Prostate gland (tissue), 2 donors: ENCODE results near the gene GPATCH8. TPM values are rescaled to one million over a fixed set of nuclear protein-coding genes. Genes with fewer than 3 reads are reported as not detected.
"Not testable (repeated sequence)": the region's sequence is repeated elsewhere in the genome, so short reads cannot be mapped to it uniquely, and the experiment has no call there.

Experiments used
- DNase-seq: peaks from one replicate; pipeline ENCODE4 v3.0.0-alpha.2; 2019; ENCODE audit warnings: low spot score
- H3K27ac ChIP-seq, 2 donors: fragments of 200-600 bp; sonication (generic); 2 replicates each; pipeline ENCODE4 v1.5.1; 2017 to 2019
- H3K27me3 ChIP-seq: fragments of 200-600 bp; sonication (generic); replicated peaks from 2 replicates; pipeline ENCODE4 v1.5.1; 2019; ENCODE audit not compliant: insufficient read depth
- H3K36me3 ChIP-seq, 2 donors: fragments of 200-600 bp; sonication (generic); 1 replicate in 1 of 2; 2 replicates in 1 of 2; pipeline versions ENCODE4 v1.5.1 to v1.8.1; 2017 to 2019
- H3K4me1 ChIP-seq: fragments of 200-600 bp; sonication (generic); replicated peaks from 2 replicates; pipeline ENCODE4 v1.5.1; 2019
- H3K4me3 ChIP-seq, 2 donors: fragments of 200-600 bp; sonication (generic); 2 replicates each; pipeline ENCODE4 v1.5.1; 2017 to 2019
- H3K9me3 ChIP-seq: fragments of 200-600 bp; sonication (generic); 2 replicates; pipeline ENCODE4 v1.5.1; 2017
- CTCF ChIP-seq, 4 experiments: fragments of 200-600 bp in 2 of 4; fragments of 450-650 bp in 2 of 4; sonication (generic) in 2 of 4; IDR thresholded peaks; 1 replicate in 3 of 4; 2 replicates in 1 of 4; pipeline ENCODE4 v1.5.1; 2016 to 2019; ENCODE audit warnings: antibody characterized with exemption in 4 of 4, mild to moderate bottlenecking in 2 of 4, moderate library complexity in 2 of 4
- POLR2A ChIP-seq: fragments of 450-650 bp; IDR thresholded peaks from one replicate; pipeline ENCODE4 v1.6.1; 2016; ENCODE audit warnings: antibody characterized with exemption, mild to moderate bottlenecking
- POLR2AphosphoS5 ChIP-seq: sonication (generic); formaldehyde crosslinking; IDR thresholded peaks from one replicate; pipeline ENCODE4 v1.6.1; 2017; ENCODE audit warnings: antibody characterized with exemption
- whole genome bisulfite sequencing: methylation state at CpG from one replicate; pipeline ENCODE4 v1.1.5; 2018; 5-methylcytosine and 5-hydroxymethylcytosine counted together
- intact Hi-C: fragments of 100-400 bp; cut with DNase I; formaldehyde crosslinking; loops from one replicate; pipeline ENCODE4 v1.14.2; 2022
- total RNA-seq, 2 donors: library from RNA; depleted of rRNA; stranded (reverse); fragments of >200 nt; gene quantifications; one replicate each; pipeline ENCODE4 v1.1.0, GENCODE V29; 2016

Gene GPATCH8
- total RNA-seq, 2 donors from 2014 or later, result 25.2 to 42.8 TPM

- H3K27ac ChIP-seq, result no peak overlapping the region
- no peak for DNase-seq
- no peaks in the 10 kb centered on the region for H3K36me3 ChIP-seq
- TF ChIP-seq CTCF (IDR thresholded peaks at IDR 0.05) (no peak), POLR2A (no peak), POLR2AphosphoS5 (no peak)
- no peaks in the 10 kb centered on the region for H3K9me3 ChIP-seq
- H3K4me3 ChIP-seq, result no peak overlapping the region
- H3K4me1 ChIP-seq, result no peaks in the 10 kb centered on the region
- intact Hi-C loops, result no loop called here
- WGBS, result 64% methylated on average over 8 of the region's 8 CpGs
- peaks cover 5% of the 10 kb centered on the region for H3K27me3 ChIP-seq
Measured at GRCh38 chr17:44541884-44542581, 38.8 kb upstream of the GPATCH8 start.

GRCh38 chr17:44540246-44541084 lies 37.3 kb upstream of the GPATCH8 start:
- intact Hi-C loops, result no loop called here
- H3K4me3 ChIP-seq, result no peak overlapping the region
- H3K9me3 ChIP-seq, result no peaks in the 10 kb centered on the region
- H3K36me3 ChIP-seq, result no peaks in the 10 kb centered on the region
- DNase-seq, result no peak
- WGBS, result 89% methylated on average over 11 of the region's 11 CpGs
- H3K27me3 ChIP-seq, result peaks cover 5% of the 10 kb centered on the region
- no peaks in the 10 kb centered on the region for H3K4me1 ChIP-seq
- no peak for TF ChIP-seq CTCF (IDR thresholded peaks at IDR 0.05)
- TF ChIP-seq POLR2AphosphoS5, result no peak
- TF ChIP-seq POLR2A, result no peak
- no peak overlapping the region for H3K27ac ChIP-seq

- Histone ChIP-seq H3K4me3 (no peak overlapping the region), H3K4me1 (no peaks in the 10 kb centered on the region), H3K36me3 (no peaks in the 10 kb centered on the region), H3K9me3 (no peaks in the 10 kb centered on the region), H3K27me3 (peaks cover 5% of the 10 kb centered on the region), H3K27ac (no peak overlapping the region)
- TF ChIP-seq CTCF (IDR thresholded peaks at IDR 0.05), result no peak
- no peak for TF ChIP-seq POLR2A
- TF ChIP-seq POLR2AphosphoS5, result no peak
- intact Hi-C loops, result no loop called here
- 41% methylated on average over 15 of the region's 15 CpGs for WGBS
- no peak for DNase-seq
Measured at GRCh38 chr17:44539673-44540072, 36.5 kb upstream of the GPATCH8 start.

- H3K4me1 ChIP-seq, intact Hi-C loops, H3K36me3 ChIP-seq, H3K4me3 ChIP-seq, DNase-seq, H3K9me3 ChIP-seq, H3K27me3 ChIP-seq, H3K27ac ChIP-seq: not testable (repeated sequence)
- WGBS, result 100% methylated on average over 3 of the region's 3 CpGs
Measured at GRCh38 chr17:44537922-44538321, 34.7 kb upstream of the GPATCH8 start.

- DNase-seq, result no peak
- Histone ChIP-seq H3K9me3 (no peaks in the 10 kb centered on the region), H3K4me3 (no peak overlapping the region), H3K36me3 (no peaks in the 10 kb centered on the region), H3K4me1 (no peaks in the 10 kb centered on the region), H3K27me3 (no peaks in the 10 kb centered on the region), H3K27ac (no peak overlapping the region)
- WGBS, result 73% methylated on average over 12 of the region's 12 CpGs
- no peak for TF ChIP-seq POLR2AphosphoS5
- no peak for TF ChIP-seq POLR2A
- TF ChIP-seq CTCF (IDR thresholded peaks at IDR 0.05), result no peak
- intact Hi-C loops, result no loop called here
Measured at GRCh38 chr17:44536090-44536953, 33.1 kb upstream of the GPATCH8 start.
